ENCODE data around the gene NR1H4. TPM values are rescaled to one million over a fixed set of nuclear protein-coding genes. Genes with fewer than 3 reads are reported as not detected.

NR1H4 gene
- total RNA-seq, 1 experiment from 2014 or later, result not detected

GRCh38 chr12:100490056-100490455 is 16.4 kb downstream of the NR1H4 start:
- Mint-ChIP-seq H3K4me1 (peaks cover 10% of the 10 kb centered on the region), H3K36me3 (no peaks in the 10 kb centered on the region), H3K27me3 (ENCODE audit: low read depth) (no peaks in the 10 kb centered on the region), H3K9me3 (no peaks in the 10 kb centered on the region), H3K4me3 (no peak overlapping the region), H3K27ac (no peak overlapping the region)
- ATAC-seq (no peak), DNase-seq (ENCODE audit: low spot score) (no peak)
- ChIA-PET CTCF (no interaction called here), POLR2A (no interaction called here)
- TF ChIP-seq ATF2 (CRISPR knock-in tag; IDR thresholded peaks at IDR 0.05; ENCODE audit: borderline replicate concordance, low read depth) (no peak), FOXJ3 (CRISPR knock-in tag; IDR thresholded peaks at IDR 0.05; ENCODE audit: borderline replicate concordance) (no peak), CDX4 (CRISPR knock-in tag; IDR thresholded peaks at IDR 0.05; ENCODE audit: borderline replicate concordance) (no peak), ESRRA (CRISPR knock-in tag; IDR thresholded peaks at IDR 0.05; ENCODE audit: borderline replicate concordance) (no peak)

- Mint-ChIP-seq H3K4me1 (peaks cover 10% of the 10 kb centered on the region), H3K27ac (no peak overlapping the region), H3K27me3 (ENCODE audit: low read depth) (no peaks in the 10 kb centered on the region), H3K9me3 (no peaks in the 10 kb centered on the region), H3K36me3 (no peaks in the 10 kb centered on the region), H3K4me3 (no peak overlapping the region)
- ChIA-PET POLR2A (no interaction called here), CTCF (no interaction called here)
- ATAC-seq, result no peak
- TF ChIP-seq ZNF512 (CRISPR knock-in tag; IDR thresholded peaks at IDR 0.05; ENCODE audit: borderline replicate concordance) (no peak), AR (CRISPR knock-in tag; IDR thresholded peaks at IDR 0.05) (no peak), JUN (CRISPR knock-in tag; IDR thresholded peaks at IDR 0.05) (no peak), MAX (CRISPR knock-in tag; IDR thresholded peaks at IDR 0.05) (no peak)
- DNase-seq (ENCODE audit: low spot score), result no peak
Observed at GRCh38 chr12:100491104-100491503, 17.4 kb downstream of the NR1H4 start.

GRCh38 chr12:100493396-100494012 is 19.8 kb downstream of the NR1H4 start:
- CTCF ChIA-PET, result interaction anchor here (1.0 kb wide), 1 partner anchor 89 kb away, joined by 5 read pairs; no protein-coding TSS in a partner anchor
- Mint-ChIP-seq H3K4me3 (no peak overlapping the region), H3K27me3 (ENCODE audit: low read depth) (no peaks in the 10 kb centered on the region), H3K9me3 (no peaks in the 10 kb centered on the region), H3K36me3 (no peaks in the 10 kb centered on the region), H3K4me1 (peaks cover 12% of the 10 kb centered on the region), H3K27ac (no peak overlapping the region)
- POLR2A ChIA-PET, result no interaction called here
- DNase-seq (ENCODE audit: low spot score) (no peak), ATAC-seq (no peak)
- TF ChIP-seq ZNF317 (CRISPR knock-in tag; IDR thresholded peaks at IDR 0.05; ENCODE audit: borderline replicate concordance, low read depth) (no peak), HMGA2 (CRISPR knock-in tag; IDR thresholded peaks at IDR 0.05) (no peak), SP1 (CRISPR knock-in tag; conservative IDR thresholded peaks at IDR 0.05) (no peak), ATF6 (CRISPR knock-in tag; IDR thresholded peaks at IDR 0.05) (no peak), CBFB (CRISPR knock-in tag; IDR thresholded peaks at IDR 0.05; ENCODE audit: low read depth) (no peak), MLX (CRISPR knock-in tag; IDR thresholded peaks at IDR 0.05) (no peak), AR (CRISPR knock-in tag; IDR thresholded peaks at IDR 0.05) (no peak)

Measured in WTC11 (cell line).